DOHH2 (cell line): Measurements from ENCODE around the gene MFAP3L.

ENCODE experiments used
- H3F3A ChIP-seq: fragments of 200-600 bp; sonication (generic), shearing (Covaris generic); 2 replicates; pipeline ENCODE4 v1.6.0; 2016; ENCODE audit warnings: antibody characterized with exemption, mild to moderate bottlenecking; ENCODE audit not compliant: control insufficient read depth, insufficient read depth
- H3K27ac ChIP-seq: fragments of 200-600 bp; sonication (generic); 2 replicates; pipeline ENCODE4 v1.5.1; 2014; ENCODE audit warnings: low read depth, mild to moderate bottlenecking, low read length, moderate library complexity
- H3K27me3 ChIP-seq: fragments of 200-600 bp; sonication (generic); 2 replicates; pipeline ENCODE4 v1.6.1; 2014; ENCODE audit warnings: mild to moderate bottlenecking, low read length, mixed read lengths; ENCODE audit not compliant: control insufficient read depth
- H3K36me3 ChIP-seq: fragments of 200-600 bp; sonication (generic); 2 replicates; pipeline ENCODE4 v1.6.1; 2014; ENCODE audit warnings: mild to moderate bottlenecking, low read length, moderate library complexity, mixed read lengths; ENCODE audit not compliant: control insufficient read depth
- H3K4me1 ChIP-seq: fragments of 200-600 bp; sonication (generic); 2 replicates; pipeline ENCODE4 v1.6.1; 2014; ENCODE audit warnings: mild to moderate bottlenecking, low read length, mixed read lengths; ENCODE audit not compliant: control insufficient read depth
- H3K4me2 ChIP-seq: fragments of 200-600 bp; sonication (generic); 2 replicates; pipeline ENCODE4 v1.6.0; 2014; ENCODE audit warnings: mild to moderate bottlenecking, low read length, moderate library complexity
- H3K4me3 ChIP-seq: fragments of 200-600 bp; sonication (generic); 2 replicates; pipeline ENCODE4 v1.5.1; 2014; ENCODE audit warnings: mild to moderate bottlenecking, low read length, mixed read lengths
- H3K79me2 ChIP-seq: fragments of 200-600 bp; sonication (generic); 2 replicates; pipeline ENCODE4 v1.6.1; 2014; ENCODE audit warnings: mild to moderate bottlenecking, low read length, mixed read lengths; ENCODE audit not compliant: control insufficient read depth
- H3K9me2 ChIP-seq: fragments of 200-600 bp; sonication (generic); replicated peaks from 2 replicates; pipeline ENCODE4 v1.6.1; 2014; ENCODE audit warnings: mild to moderate bottlenecking, low read length, mixed read lengths; ENCODE audit not compliant: control insufficient read depth
- H3K9me3 ChIP-seq: fragments of 200-600 bp; sonication (generic); 2 replicates; pipeline ENCODE4 v1.6.1; 2014; ENCODE audit warnings: antibody characterized with exemption, low read length, mixed read lengths; ENCODE audit not compliant: control insufficient read depth, insufficient read depth
- H4K20me1 ChIP-seq: fragments of 200-600 bp; sonication (generic); 2 replicates; pipeline ENCODE4 v1.6.0; 2014; ENCODE audit warnings: low read depth, mild to moderate bottlenecking, antibody characterized with exemption, low read length, moderate library complexity; ENCODE audit not compliant: control insufficient read depth, insufficient read depth
- EZH2phosphoT487 ChIP-seq: fragments of 200-600 bp; sonication (generic); IDR thresholded peaks from 2 replicates; pipeline ENCODE4 v1.6.1; 2017; ENCODE audit warnings: borderline replicate concordance, mild to moderate bottlenecking, antibody characterized with exemption, low read length, moderate library complexity, mixed read lengths
- TF ChIP-seq, protein P1 (sequence below): fragments of 200-600 bp; sonication (generic); IDR thresholded peaks from one replicate; pipeline ENCODE4 v1.5.1; 2014; ENCODE audit warnings: antibody characterized with exemption, mild to moderate bottlenecking, low read depth, low read length; ENCODE audit not compliant: poor library complexity, severe bottlenecking

MFAP3L gene

DNA sequence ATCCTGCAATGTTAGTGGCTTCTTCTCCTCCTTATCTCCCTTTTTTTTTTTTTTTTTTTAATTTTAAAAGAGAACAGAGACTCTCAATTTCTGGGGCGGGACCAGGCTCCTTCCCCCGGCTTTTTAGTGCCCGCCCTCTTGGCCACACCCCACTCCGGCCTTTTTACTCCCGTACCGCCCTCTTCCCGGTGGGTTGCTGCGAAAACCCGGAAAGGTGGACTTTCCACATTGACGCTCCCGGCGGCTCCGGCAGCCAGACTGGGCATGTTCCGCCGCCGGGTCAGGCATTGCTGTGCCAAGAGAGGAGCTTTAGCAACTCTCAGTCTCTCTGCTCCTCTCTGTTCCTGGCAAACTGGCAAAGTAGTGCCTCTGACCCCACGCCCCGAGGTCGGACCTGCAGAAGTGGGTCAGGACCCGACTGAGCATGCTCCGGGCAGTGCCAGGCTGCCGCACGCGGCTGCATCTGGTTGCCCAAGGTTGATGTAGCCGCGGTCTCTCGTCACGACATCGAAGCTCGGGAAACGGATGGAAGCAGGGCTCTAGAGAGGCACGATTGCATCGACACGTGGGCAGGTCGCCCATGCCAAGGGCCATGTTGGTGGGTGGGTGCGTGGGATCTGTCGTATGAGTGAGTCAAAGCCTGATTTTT lies 1.1 kb upstream of the MFAP3L start:
- Histone ChIP-seq H3K9me2 (no peaks in the 10 kb centered on the region), H3K4me3 (peak overlapping the region; percentile 45), H3K36me3 (no peaks in the 10 kb centered on the region), H3K79me2 (no peaks in the 10 kb centered on the region), H4K20me1 (no peaks in the 10 kb centered on the region), H3K27ac (no peak overlapping the region), H3K4me2 (peak overlapping the region; percentile 55), H3F3A (no peaks in the 10 kb centered on the region), H3K4me1 (no peaks in the 10 kb centered on the region), H3K9me3 (no peaks in the 10 kb centered on the region), H3K27me3 (peaks cover 11% of the 10 kb centered on the region)
- TF ChIP-seq, protein P1, sequence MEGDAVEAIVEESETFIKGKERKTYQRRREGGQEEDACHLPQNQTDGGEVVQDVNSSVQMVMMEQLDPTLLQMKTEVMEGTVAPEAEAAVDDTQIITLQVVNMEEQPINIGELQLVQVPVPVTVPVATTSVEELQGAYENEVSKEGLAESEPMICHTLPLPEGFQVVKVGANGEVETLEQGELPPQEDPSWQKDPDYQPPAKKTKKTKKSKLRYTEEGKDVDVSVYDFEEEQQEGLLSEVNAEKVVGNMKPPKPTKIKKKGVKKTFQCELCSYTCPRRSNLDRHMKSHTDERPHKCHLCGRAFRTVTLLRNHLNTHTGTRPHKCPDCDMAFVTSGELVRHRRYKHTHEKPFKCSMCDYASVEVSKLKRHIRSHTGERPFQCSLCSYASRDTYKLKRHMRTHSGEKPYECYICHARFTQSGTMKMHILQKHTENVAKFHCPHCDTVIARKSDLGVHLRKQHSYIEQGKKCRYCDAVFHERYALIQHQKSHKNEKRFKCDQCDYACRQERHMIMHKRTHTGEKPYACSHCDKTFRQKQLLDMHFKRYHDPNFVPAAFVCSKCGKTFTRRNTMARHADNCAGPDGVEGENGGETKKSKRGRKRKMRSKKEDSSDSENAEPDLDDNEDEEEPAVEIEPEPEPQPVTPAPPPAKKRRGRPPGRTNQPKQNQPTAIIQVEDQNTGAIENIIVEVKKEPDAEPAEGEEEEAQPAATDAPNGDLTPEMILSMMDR: no peak
- no peak for TF ChIP-seq EZH2phosphoT487

DNA sequence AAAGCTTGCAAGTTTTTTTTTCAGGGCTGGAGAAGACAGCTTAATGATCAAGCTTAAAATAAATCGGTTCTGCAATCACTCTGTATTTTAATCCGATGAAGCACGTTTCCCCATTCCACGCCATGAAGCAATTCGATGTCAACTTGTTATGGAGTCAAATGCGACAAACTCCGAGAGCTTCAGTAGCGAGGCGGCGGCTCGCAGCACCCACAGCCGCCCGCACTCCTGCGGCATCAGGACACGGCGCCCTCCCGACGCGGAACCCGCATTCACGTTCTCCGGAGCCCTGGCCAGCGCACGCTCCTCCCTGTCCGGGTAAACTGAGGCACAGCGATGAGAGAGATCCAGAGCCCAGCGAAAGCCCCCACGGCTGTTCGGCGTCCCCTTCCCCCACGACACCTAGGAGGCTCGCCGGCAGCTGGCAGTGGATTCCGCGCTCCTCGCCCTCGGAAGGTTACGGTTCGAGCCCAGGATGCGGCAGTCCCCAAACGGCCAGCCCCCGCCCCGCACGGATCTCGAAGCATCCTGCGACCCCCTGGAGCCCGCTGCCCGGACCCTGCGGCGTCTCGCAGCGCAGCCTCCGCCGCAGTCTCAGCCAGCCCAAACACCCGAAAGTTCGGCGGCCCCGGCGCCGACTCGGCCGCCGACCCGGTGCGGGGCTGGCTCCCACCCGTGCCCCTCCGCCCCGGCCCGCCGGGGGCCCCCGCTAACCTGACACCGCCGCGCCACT lies 507 bp downstream of the MFAP3L start:
- Histone ChIP-seq H3K9me2 (no peaks in the 10 kb centered on the region), H3K36me3 (no peaks in the 10 kb centered on the region), H3K79me2 (no peaks in the 10 kb centered on the region), H3K27ac (no peak overlapping the region), H3K27me3 (peaks cover 11% of the 10 kb centered on the region), H3K4me2 (no peak overlapping the region), H3K4me3 (no peak overlapping the region), H3K9me3 (no peaks in the 10 kb centered on the region), H3K4me1 (no peaks in the 10 kb centered on the region), H3F3A (no peaks in the 10 kb centered on the region), H4K20me1 (no peaks in the 10 kb centered on the region)
- no peak for TF ChIP-seq EZH2phosphoT487
- TF ChIP-seq, protein P1: no peak

DNA sequence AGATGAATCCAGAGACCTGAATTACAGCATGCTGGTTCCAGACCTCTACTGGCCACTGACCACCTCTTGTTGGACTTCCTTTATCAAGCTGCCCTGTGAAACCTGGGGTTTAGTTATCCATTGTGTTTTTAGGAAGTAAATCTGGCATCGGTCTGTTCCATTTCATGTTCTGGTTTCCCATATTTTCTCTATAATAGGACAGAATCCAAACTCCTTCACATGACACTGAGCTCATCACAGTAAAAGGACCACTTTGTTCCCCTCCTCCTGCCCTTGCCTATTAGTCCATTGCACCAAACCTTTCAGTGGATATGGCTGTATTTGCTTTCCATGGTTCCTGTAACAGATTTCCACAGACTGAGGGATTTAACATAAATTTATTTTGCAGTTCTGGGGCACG lies 4.0 kb downstream of the MFAP3L start:
- Histone ChIP-seq H3K9me3 (no peaks in the 10 kb centered on the region), H3K4me1 (no peaks in the 10 kb centered on the region), H3K36me3 (no peaks in the 10 kb centered on the region), H3K4me3 (no peak overlapping the region), H3K9me2 (no peaks in the 10 kb centered on the region), H3K4me2 (no peak overlapping the region), H3F3A (no peaks in the 10 kb centered on the region), H3K27ac (no peak overlapping the region), H3K27me3 (no peaks in the 10 kb centered on the region), H3K79me2 (no peaks in the 10 kb centered on the region), H4K20me1 (no peaks in the 10 kb centered on the region)
- TF ChIP-seq EZH2phosphoT487: no peak
- TF ChIP-seq, protein P1: no peak
